T1000 (cell line): Measurements from ENCODE around the gene TUBA1B.
A peak's percentile ranks its signal among the peaks of the same experiment; 100 is the strongest.
"Not testable (repeated sequence)": the region's sequence is repeated elsewhere in the genome, so short reads cannot be mapped to it uniquely, and the experiment has no call there.

Source experiments
- DNase-seq: peaks from one replicate; lab custom pipeline; 2025; ENCODE audit warnings: mixed read lengths; lab: John Stamatoyannopoulos, UW

TUBA1B gene

DNA sequence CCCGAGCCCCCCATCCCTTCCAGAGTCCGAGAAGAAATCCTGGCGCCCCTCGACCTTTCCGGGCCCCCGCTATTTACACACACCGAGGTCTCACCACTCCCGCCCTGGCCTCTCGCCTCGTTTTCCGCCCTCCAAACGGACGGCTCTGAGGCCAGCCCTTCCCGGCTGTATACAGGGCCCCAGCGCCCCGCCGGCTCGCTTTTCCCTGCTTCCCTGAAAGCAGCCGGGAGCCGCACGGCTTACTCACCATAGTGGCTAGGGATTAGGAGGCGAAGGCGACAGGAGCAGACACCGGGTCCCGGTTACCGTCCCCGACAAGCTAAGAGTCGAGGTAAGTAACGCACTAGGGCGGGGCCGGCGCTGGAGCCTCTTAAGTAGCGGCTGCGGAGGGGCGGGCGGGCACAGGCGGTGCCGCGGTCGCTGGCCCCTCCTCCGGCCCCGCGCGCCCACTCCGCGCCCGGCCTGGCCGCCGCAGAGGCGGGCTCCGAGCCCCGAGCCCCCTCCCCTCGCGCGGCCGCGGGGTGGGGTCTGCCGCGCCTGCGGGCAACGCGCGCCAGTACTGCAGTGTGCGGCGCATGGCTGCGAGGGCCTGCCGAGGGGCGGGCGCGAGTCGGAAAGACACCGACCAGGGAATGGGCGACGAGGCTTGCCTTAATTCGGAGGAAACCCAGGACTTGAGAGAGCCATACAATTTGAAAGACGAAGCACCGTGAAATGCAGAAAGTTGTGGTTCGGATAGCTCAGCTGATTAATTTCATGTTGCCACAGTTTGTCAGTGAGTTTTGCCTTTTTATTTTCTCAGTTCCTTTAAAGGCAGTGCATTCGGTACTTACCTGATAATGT lies at the start of gene TUBA1B:
Gene TUBA1B (minus strand): TSS at position 345 of the 843 bp plus-strand sequence. CDS start 95 bp downstream, at position 250.
- peak; percentile 86 for DNase-seq

DNA sequence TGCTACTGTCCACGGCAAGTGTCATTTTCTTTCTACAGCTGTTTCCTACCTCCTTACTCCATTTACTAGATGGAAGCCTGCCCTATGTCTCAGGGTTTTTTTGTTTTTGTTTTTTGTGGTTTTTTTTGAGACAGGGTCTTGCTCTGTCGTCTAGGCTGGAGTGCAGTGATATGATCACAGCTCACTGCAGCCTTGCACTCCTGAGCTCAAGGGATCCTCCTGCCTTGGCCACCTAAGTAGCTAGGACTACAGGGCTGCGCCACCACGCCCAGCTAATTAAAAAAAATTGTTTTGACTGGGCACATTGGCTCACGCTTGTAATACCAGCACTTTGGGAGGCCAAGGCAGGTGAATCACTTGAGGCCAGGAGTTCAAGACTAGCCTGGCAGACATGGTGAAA lies 43.0 kb upstream of the TUBA1B start:
- DNase-seq = no peak

DNA sequence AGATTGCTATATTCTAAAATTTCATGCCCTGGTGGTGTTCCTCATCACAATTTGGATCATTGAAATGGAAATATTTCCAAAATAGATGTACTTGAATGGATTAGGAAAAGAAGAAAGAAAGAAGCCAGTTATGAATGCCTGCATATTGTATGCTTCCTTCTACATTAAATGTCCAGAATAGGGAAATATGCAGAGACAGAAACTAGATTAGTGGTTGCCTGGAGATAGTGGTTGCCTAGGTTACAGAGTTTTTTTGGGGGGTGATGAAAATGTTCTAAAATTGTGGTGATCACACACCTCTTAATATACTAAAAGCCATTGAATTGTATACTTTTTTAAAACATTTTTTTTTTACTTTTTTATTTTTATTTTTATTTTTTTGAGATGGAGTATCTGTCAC lies 39.7 kb upstream of the TUBA1B start:
- DNase-seq = no peak

DNA sequence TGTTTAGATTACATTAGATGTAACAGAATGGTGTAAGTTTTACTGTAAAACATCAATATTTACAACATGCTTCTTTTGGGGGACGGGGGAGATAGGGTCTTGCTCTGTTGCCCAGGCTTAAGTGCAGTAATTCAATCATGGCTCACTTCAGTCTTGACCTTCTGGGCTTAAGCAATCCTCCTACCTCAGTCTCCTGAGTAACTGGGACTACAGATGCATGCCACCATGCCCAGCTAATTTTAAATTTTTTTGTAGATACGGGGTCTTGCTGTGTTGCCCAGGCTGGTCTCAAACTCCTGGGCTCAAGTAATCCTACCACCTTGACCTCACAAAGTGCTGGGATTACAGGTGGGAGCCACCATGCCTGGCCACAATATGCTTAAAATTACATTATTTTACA lies 33.9 kb upstream of the TUBA1B start:
- DNase-seq = no peak

DNA sequence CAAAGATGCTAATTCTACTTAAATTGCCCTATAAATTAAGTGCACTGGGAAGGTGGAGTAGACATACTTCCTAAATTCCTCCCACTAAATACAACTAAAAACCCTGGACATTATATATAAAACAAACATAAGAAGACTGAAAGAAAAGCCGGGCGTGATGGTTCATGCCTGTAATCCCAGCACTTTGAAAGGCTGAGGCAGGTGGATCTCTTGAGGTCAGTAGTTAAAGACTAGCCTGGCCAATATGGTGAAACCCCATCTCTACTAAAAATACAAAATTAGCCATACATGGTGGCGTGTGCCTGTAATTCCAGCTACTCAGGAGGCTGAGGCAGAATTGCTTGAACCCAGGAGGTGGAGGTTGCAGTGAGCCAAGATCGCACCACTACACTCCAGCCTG lies 30.7 kb upstream of the TUBA1B start:
- DNase-seq = not testable (repeated sequence)

- DNase-seq = no peak
Observed at GRCh38 chr12:49161092-49161795, 30.0 kb upstream of the TUBA1B start.

GRCh38 chr12:49160399-49160798 lies 29.2 kb upstream of the TUBA1B start:
- no peak for DNase-seq

- no peak for DNase-seq
Observed at GRCh38 chr12:49154221-49154620, 23.0 kb upstream of the TUBA1B start.

DNA sequence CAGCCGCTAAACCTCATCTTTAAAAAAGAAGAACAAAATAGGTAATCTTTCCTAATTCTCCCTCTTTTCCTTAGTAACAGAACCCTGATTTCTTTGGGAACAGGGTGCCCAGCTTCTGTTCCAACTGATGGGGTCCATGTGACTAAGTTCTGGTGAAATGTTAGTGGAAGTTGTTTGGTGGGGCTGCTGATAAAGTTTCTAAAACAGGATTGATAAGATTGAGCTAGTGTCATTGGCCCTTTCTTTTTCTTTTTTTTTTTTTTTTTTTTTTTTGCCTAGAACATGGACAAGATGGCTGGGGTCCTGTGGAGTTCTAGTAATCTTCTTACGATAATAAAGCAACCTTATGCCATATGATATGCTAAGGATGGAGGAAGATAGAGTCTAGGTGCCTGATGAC lies 16.2 kb upstream of the TUBA1B start:
- DNase-seq = no peak

DNA sequence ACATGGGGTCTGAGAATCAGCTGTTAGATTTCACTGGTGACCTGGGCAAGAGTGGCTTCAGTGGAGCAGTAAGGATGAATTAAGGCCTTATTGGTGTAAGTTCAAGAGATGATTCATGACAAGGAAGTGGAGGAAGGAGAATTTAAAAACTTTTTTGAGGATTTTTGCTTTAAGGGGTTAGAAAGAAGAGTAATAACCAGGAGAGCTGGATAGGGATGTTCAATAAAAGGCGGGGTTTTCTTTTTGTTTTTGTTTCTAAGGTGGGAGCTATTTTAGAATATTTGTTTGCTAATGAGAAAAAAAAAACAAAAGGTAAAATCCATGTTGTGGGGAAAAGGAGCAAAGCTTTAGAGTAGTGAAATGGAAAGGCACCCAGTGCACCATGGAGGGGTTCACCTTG lies 15.2 kb upstream of the TUBA1B start:
- DNase-seq = no peak

- no peak for DNase-seq
Observed at GRCh38 chr12:49144384-49144783, 13.2 kb upstream of the TUBA1B start.

DNA sequence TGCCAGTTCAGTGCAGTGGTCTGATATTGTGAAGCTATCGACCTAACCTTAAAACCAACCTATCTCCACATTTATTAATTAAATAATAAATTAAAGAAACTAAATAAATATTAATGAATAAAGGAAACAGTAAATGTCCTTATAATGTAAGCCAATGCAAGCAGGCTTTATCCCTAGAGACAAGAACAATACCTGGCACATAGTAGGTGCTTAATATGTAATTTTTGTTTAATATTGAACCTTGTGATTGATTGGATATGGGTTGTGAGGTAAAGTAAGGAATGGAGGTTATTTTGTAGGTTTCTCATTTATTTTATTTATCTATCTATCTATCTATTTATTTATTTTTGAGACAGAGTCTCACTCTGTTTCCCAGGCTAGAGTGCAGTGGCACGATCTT lies 7.8 kb upstream of the TUBA1B start:
- DNase-seq = no peak

DNA sequence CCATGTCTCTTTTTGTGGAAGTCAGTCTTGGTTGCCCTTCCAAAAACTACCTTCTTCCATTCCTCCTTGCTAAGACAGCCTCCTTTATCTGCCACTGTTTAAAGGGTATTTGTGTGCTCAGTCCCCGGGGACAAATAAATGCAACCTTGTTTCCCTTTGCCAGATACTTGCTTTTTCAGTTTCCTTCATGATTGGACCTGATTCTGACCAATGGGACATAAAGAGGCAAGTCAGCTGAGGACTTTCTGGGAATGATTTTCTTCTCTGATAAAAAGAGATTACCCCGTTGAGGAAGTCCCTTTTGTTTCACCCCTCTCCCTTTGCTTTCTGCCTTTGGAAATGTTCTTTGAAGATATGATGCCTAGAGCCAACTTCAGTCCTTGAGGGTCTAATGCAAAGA lies 7.4 kb upstream of the TUBA1B start:
- DNase-seq = no peak

DNA sequence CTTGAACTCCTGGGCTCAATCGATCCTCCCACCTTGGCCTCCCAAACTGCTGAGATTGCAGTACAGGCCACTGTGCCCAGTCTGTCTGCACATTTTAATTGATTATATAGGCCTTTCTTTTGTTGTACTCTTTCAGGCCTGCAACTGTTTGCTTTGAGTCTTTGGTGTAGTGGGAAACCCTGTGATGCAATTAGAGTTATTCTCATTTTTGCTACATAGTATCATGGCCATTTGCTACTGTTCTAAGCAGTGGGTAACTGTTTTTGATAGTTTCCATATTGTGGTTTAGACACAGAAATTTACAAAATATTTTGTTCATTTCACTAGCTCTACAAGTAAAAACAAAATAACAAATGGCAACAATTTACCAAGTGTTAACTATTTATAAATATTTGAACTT lies 6.3 kb upstream of the TUBA1B start:
- DNase-seq = no peak

- DNase-seq = not testable (repeated sequence)
Observed at GRCh38 chr12:49136997-49137396, 5.8 kb upstream of the TUBA1B start.

GRCh38 chr12:49133590-49133989 lies 2.4 kb upstream of the TUBA1B start:
- DNase-seq = no peak

GRCh38 chr12:49133014-49133413 lies 1.8 kb upstream of the TUBA1B start:
- DNase-seq = no peak

DNA sequence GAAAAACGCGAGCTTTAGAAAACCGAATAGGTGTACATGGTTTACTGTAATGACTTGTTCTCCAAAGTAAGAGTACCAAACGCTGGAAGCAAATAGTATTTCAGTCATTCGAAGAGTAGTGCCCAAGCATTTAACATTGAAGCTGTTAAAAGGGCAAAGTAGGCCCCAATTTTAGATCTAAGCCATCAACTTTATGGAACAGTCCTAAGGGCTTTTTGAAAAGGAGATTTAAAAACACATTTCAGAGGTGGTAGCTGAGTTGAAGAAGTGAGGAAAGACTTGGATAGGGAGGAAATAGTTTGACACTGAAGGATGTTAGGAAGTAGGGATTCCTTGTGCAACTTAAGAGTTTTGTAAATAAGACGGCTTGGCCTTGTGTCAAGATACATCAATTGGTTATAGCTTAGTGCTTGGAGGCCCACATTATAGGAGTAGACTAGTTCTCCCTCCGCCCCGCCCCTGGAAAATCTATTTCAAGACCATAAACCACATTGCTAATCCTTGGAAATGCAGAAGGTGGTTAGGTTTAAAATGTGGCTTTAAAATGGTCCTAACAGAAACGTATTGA lies 783 bp upstream of the TUBA1B start:
- DNase-seq = no peak

DNA sequence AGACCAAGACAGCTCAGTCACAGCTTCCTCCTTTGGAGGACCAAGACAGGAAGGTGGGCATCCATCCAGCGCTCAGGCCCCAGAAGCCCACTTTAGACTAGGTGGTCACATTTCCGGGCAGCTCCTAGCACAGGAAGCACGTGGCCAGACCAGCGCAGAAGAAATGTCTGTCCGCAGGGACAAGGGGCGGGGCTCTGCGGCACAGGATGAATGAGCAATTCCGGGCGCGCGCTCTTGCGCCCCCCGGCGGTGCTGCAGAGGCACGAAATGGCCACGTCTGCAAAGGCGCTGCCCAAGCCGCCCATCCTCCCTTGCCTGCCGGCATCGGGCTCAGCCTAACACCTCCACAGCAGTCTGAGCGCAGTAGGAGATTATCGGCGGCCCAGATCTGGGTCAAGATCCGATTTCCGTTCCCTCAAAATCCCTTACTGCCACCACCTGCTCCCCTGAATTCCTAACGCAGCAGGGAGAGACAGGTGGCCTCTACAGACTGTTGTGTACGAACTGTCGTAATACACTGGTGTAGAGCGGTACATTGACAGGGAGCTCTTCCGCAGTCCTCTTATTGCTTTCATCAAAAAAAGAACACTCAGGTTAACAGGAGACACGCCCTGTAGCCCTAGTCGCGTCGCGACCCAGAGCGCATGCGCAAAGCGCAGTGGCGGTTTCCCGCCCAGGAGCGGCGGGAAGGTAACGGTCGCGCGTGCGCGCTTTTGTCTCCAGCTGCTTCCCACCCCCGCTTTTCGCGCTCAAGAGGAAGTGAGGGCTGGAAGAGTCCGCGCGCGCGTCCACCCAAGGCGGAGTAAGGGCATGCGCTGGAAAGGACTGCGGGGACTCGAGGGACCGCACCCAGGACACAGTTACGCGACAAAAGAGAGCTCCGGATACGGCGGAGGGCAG lies 794 bp downstream of the TUBA1B start:
- DNase-seq = peak; percentile 90

GRCh38 chr12:49129332-49130150 lies 1.7 kb downstream of the TUBA1B start:
- DNase-seq = no peak

DNA sequence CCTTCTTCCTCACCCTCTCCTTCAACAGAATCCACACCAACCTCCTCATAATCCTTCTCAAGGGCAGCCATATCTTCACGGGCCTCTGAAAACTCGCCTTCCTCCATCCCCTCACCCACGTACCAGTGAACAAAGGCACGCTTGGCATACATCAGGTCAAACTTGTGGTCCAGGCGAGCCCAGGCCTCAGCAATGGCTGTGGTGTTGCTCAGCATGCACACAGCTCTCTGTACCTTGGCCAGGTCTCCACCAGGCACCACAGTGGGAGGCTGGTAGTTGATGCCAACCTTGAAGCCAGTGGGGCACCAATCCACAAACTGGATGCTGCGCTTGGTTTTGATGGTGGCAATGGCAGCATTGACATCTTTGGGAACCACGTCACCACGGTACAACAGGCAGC lies 3.2 kb downstream of the TUBA1B start:
- DNase-seq = not testable (repeated sequence)
